CD14-positive monocyte (primary cell): ENCODE results near the gene RPS6KA5. TPM values are rescaled to one million over a fixed set of nuclear protein-coding genes. Genes with fewer than 3 reads are reported as not detected.
"Not testable (repeated sequence)": the region's sequence is repeated elsewhere in the genome, so short reads cannot be mapped to it uniquely, and the experiment has no call there.

ENCODE experiments used
- DNase-seq, 3 donors: peaks; one replicate each; pipeline ENCODE4 v3.0.0-alpha.2; 2011 to 2022
- H2AFZ ChIP-seq: 2 replicates; pipeline ENCODE4 v1.6.0; 2012; ENCODE audit warnings: mild to moderate bottlenecking, low read depth, low read length, inconsistent platforms; ENCODE audit not compliant: insufficient read depth, poor library complexity, severe bottlenecking
- H3K27ac ChIP-seq, 2 donors: 1 replicate in 1 of 2; 2 replicates in 1 of 2; pipeline ENCODE4 v1.5.1; 2012 to 2013; ENCODE audit warnings: low read length in 2 of 2, control low read depth in 1 of 2, inconsistent platforms in 1 of 2, low read depth in 1 of 2, mild to moderate bottlenecking in 1 of 2
- H3K27me3 ChIP-seq, 2 donors: one replicate each; pipeline versions ENCODE4 v1.6.0 to v1.6.1; 2011 to 2013; ENCODE audit warnings: low read length in 2 of 2; ENCODE audit not compliant: control insufficient read depth in 2 of 2, insufficient read depth in 2 of 2
- H3K36me3 ChIP-seq, 2 donors: replicated peaks in 1 of 2; 1 replicate in 1 of 2; 2 replicates in 1 of 2; pipeline versions ENCODE4 v1.5.1 to v1.6.1; 2012 to 2013; ENCODE audit warnings: low read length in 2 of 2, control low read depth in 1 of 2, inconsistent platforms in 1 of 2, mild to moderate bottlenecking in 1 of 2; ENCODE audit not compliant: insufficient read depth in 2 of 2, control insufficient read depth in 1 of 2
- H3K4me1 ChIP-seq, 2 donors: 1 replicate in 1 of 2; 2 replicates in 1 of 2; pipeline versions ENCODE4 v1.5.1 to v1.6.1; 2012 to 2013; ENCODE audit warnings: low read length in 2 of 2, control low read depth in 1 of 2, inconsistent platforms in 1 of 2, mild to moderate bottlenecking in 1 of 2, moderate library complexity in 1 of 2; ENCODE audit not compliant: insufficient read depth in 2 of 2, control insufficient read depth in 1 of 2
- H3K4me2 ChIP-seq: replicated peaks from 2 replicates; pipeline ENCODE3; 2012; ENCODE audit warnings: low read length, moderate library complexity, mild to moderate bottlenecking; ENCODE audit not compliant: poor library complexity, severe bottlenecking; ENCODE audit errors: extremely low read depth
- H3K4me3 ChIP-seq, 3 experiments: fragments of 200-600 bp in 1 of 3; sonication (generic) in 1 of 3; replicated peaks in 1 of 3; 1 replicate in 2 of 3; 2 replicates in 1 of 3; pipeline ENCODE4 v1.5.1; 2011 to 2013; ENCODE audit warnings: low read length in 3 of 3, mild to moderate bottlenecking in 3 of 3, control low read depth in 2 of 3, low read depth in 2 of 3, inconsistent platforms in 1 of 3, moderate library complexity in 1 of 3
- H3K79me2 ChIP-seq: 2 replicates; pipeline ENCODE4 v1.6.0; 2012; ENCODE audit warnings: mild to moderate bottlenecking, control low read depth, inconsistent platforms, low read length, moderate library complexity; ENCODE audit not compliant: insufficient read depth
- H3K9ac ChIP-seq: 2 replicates; pipeline ENCODE4 v1.6.0; 2017; ENCODE audit warnings: low read length, mild to moderate bottlenecking; ENCODE audit not compliant: insufficient read depth, poor library complexity, severe bottlenecking
- H3K9me3 ChIP-seq, 2 donors: replicated peaks in 1 of 2; 1 replicate in 1 of 2; 2 replicates in 1 of 2; pipeline versions ENCODE4 v1.5.1 to v1.6.1; 2012 to 2013; ENCODE audit warnings: low read length in 2 of 2, control low read depth in 1 of 2; ENCODE audit not compliant: control insufficient read depth in 1 of 2, insufficient read depth in 1 of 2
- H4K20me1 ChIP-seq: 2 replicates; pipeline ENCODE4 v1.6.0; 2012; ENCODE audit warnings: mild to moderate bottlenecking, low read length, control low read depth, moderate library complexity; ENCODE audit not compliant: insufficient read depth
- H3K27ac Mint-ChIP-seq, 7 donors: one replicate each; pipeline ENCODE4 v1.8.0; 2020; ENCODE audit warnings: mild to moderate bottlenecking in 7 of 7, mixed read lengths in 7 of 7, moderate library complexity in 6 of 7, inconsistent platforms in 2 of 7
- H3K27me3 Mint-ChIP-seq, 3 donors: one replicate each; pipeline ENCODE4 v1.8.0; 2021 to 2022; ENCODE audit warnings: low read depth in 3 of 3, mild to moderate bottlenecking in 3 of 3, mixed read lengths in 3 of 3, moderate library complexity in 3 of 3, inconsistent platforms in 1 of 3
- H3K36me3 Mint-ChIP-seq, 2 donors: one replicate each; pipeline ENCODE4 v1.8.0; 2020; ENCODE audit warnings: mixed read lengths in 2 of 2, inconsistent platforms in 1 of 2, mild to moderate bottlenecking in 1 of 2
- H3K4me1 Mint-ChIP-seq: one replicate; pipeline ENCODE4 v1.8.0; 2020; ENCODE audit warnings: mild to moderate bottlenecking, mixed read lengths
- H3K4me3 Mint-ChIP-seq, 2 donors: one replicate each; pipeline ENCODE4 v1.8.0; 2020; ENCODE audit warnings: mild to moderate bottlenecking in 2 of 2, mixed read lengths in 2 of 2, moderate library complexity in 1 of 2
- H3K9me3 Mint-ChIP-seq, 7 donors: one replicate each; pipeline ENCODE4 v1.8.0; 2020 to 2022; ENCODE audit warnings: mixed read lengths in 7 of 7, mild to moderate bottlenecking in 6 of 7, moderate library complexity in 6 of 7, inconsistent platforms in 2 of 7
- WGBS: methylation state at CpG from one replicate; pipeline ENCODE4 v1.1.5; 2013; ENCODE audit warnings: missing lambda C conversion rate; ENCODE audit not compliant: insufficient coverage; 5-methylcytosine and 5-hydroxymethylcytosine counted together
- intact Hi-C, 2 donors: fragments of 100-400 bp; cut with micrococcal nuclease; formaldehyde crosslinking; loops; one replicate each; pipeline versions ENCODE4 v1.15.0 to v1.15.1; 2023
- polyA plus RNA-seq, 3 donors: library from polyadenylated mRNA; depleted of rRNA in 1 of 3; unstranded in 2 of 3; stranded (reverse) in 1 of 3; fragments of 300-500 nt in 2 of 3; fragments of >200 nt in 1 of 3; fragmentation: Illumina TruSeq in 2 of 3; gene quantifications; 1 replicate in 2 of 3; 2 replicates in 1 of 3; pipeline ENCODE4 v1.2.3, GENCODE V29; 2012 to 2021
- TF ChIP-seq, protein P1 (sequence below): fragments of 200-600 bp; IDR thresholded peaks from one replicate; pipeline ENCODE4 v1.8.0; 2022; ENCODE audit warnings: antibody characterized with exemption, mild to moderate bottlenecking

Gene RPS6KA5
- polyA plus RNA-seq, 3 donors: 4.4 to 10.1 (median 7.9) TPM

DNA sequence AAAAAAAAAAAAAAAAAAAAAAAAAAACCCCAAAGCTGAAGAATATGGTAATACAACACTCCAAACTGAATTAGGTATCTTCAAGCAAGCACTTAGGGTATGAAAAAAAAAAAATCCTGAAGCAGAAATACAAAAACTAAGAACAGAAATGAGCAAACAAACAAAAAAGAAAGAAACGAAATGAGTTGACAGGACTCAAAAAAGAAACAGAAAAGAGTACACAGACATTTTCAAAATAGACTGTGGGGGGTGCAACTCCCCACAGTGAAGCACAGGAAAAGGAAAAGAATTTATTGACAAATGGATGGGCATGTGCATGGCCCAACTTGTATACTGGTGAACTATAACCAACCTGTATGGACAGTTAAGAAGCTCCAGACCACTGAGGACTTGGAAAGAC, 24.6 kb downstream of the RPS6KA5 start:
- TF ChIP-seq, protein P1, sequence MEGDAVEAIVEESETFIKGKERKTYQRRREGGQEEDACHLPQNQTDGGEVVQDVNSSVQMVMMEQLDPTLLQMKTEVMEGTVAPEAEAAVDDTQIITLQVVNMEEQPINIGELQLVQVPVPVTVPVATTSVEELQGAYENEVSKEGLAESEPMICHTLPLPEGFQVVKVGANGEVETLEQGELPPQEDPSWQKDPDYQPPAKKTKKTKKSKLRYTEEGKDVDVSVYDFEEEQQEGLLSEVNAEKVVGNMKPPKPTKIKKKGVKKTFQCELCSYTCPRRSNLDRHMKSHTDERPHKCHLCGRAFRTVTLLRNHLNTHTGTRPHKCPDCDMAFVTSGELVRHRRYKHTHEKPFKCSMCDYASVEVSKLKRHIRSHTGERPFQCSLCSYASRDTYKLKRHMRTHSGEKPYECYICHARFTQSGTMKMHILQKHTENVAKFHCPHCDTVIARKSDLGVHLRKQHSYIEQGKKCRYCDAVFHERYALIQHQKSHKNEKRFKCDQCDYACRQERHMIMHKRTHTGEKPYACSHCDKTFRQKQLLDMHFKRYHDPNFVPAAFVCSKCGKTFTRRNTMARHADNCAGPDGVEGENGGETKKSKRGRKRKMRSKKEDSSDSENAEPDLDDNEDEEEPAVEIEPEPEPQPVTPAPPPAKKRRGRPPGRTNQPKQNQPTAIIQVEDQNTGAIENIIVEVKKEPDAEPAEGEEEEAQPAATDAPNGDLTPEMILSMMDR: no peak
- H3K79me2 ChIP-seq: peaks cover 5% of the 10 kb centered on the region
- no peak for DNase-seq
- peaks cover 0 to 4% of the 10 kb centered on the region in 2 donors for H3K9me3 ChIP-seq
- no peak overlapping the region for H2AFZ ChIP-seq
- no CpG with 5 or more reads among the region's 1 CpG for WGBS
- H3K4me1 ChIP-seq: peaks cover 14 to 25% of the 10 kb centered on the region in 2 donors
- H3K27ac ChIP-seq: no peak overlapping the region
- no peak overlapping the region for H3K4me3 ChIP-seq
- H3K27me3 Mint-ChIP-seq: no peaks in the 10 kb centered on the region
- no peak overlapping the region for H3K4me3 Mint-ChIP-seq
- intact Hi-C loops: no loop called here
- no peaks in the 10 kb centered on the region for H3K36me3 ChIP-seq
- H3K9ac ChIP-seq: no peak overlapping the region
- H3K36me3 Mint-ChIP-seq: peaks cover 2 to 7% of the 10 kb centered on the region in 2 donors
- peaks cover 4 to 8% (median 6%) of the 10 kb centered on the region in 7 donors for H3K9me3 Mint-ChIP-seq
- H3K27me3 ChIP-seq: no peaks in the 10 kb centered on the region
- peaks cover 26% of the 10 kb centered on the region for H4K20me1 ChIP-seq
- no peak overlapping the region for H3K27ac Mint-ChIP-seq
- no peak overlapping the region for H3K4me2 ChIP-seq
- peaks cover 30% of the 10 kb centered on the region for H3K4me1 Mint-ChIP-seq

DNA sequence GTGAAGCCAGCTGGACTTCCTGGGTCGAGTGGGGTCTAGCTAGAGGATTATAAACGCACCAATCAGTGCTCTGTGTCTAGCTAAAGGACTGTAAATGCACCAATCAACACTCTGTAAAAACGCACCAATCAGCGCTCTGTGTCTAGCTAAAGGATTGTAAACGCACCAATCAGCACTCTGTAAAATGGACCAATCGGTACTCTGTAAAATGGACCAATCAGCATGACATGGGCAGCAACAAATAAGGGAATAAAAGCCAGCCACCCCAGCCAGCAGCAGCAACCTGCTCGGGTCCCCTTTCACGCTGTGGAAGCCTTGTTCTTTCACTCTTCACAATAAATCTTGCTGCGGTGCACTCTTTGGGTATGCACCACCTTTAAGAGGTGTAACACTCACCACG, 26.1 kb downstream of the RPS6KA5 start:
- intact Hi-C loops, DNase-seq, H3K27ac ChIP-seq, H3K9ac ChIP-seq, H3K9me3 Mint-ChIP-seq, H3K27me3 ChIP-seq, H3K36me3 ChIP-seq, H3K4me2 ChIP-seq, H3K36me3 Mint-ChIP-seq, H3K27me3 Mint-ChIP-seq, H3K4me3 ChIP-seq, H3K9me3 ChIP-seq, H3K4me3 Mint-ChIP-seq, H2AFZ ChIP-seq: not testable (repeated sequence)
- Mint-ChIP-seq H3K27ac (peak overlapping the region in 1 of 7 donors; percentile 4), H3K4me1 (peaks cover 42% of the 10 kb centered on the region)
- peaks cover 20 to 38% of the 10 kb centered on the region in 2 donors for H3K4me1 ChIP-seq
- WGBS: 86% methylated on average over 7 of the region's 10 CpGs
- peaks cover 16% of the 10 kb centered on the region for H3K79me2 ChIP-seq
- H4K20me1 ChIP-seq: peaks cover 23% of the 10 kb centered on the region
